ENCODE data around the gene KIF16B. TPM values are rescaled to one million over a fixed set of nuclear protein-coding genes. Genes with fewer than 3 reads are reported as not detected.
"Not testable (repeated sequence)": the region's sequence is repeated elsewhere in the genome, so short reads cannot be mapped to it uniquely, and the experiment has no call there.

KIF16B gene
- total RNA-seq, 8 experiments from 2014 or later, result 4.5 to 11.7 (median 7.8) TPM

DNA sequence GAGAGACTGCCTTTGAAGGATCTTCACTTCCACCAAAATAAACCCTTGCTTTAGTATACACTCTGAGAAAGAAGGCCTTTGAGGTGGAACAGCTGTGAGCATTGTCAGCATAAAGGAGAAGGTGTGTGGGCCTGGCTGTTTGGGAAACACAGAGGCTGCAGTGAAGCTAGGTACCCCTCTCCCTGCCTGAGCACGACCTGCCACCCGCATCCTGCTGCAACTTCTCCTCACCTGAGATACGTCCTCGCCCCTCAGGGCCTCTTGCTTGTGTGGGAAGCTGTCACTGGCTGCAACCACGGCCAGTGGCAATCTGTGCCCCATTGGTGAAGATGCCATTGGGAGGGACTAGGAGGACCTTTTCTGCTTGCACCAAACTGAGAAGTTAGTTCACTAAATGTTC, 307.9 kb downstream of the KIF16B start:
- in situ Hi-C loops (cut with MboI; ENCODE audit: low pct_unique_long_range_greater_than_20kb in 2 of 9, low sequenced_read_pairs in 9 of 9, unreplicated experiment in 9 of 9), result no loop called here
- Histone ChIP-seq H3K4me3 (no peak overlapping the region), H3K27ac (no peak overlapping the region), H3K4me1 (replicated peaks in 1 of 2) (peaks cover 0 to 3% of the 10 kb centered on the region in 2 donors)
- WGBS, 10 experiments, result 40 to 97% (median 55%) methylated on average over 1 to 5 of the region's 5 CpGs; no CpG with 5 or more reads in 4 of the 10 experiments
- ATAC-seq (replicated peaks in 6 of 8), result no peak

DNA sequence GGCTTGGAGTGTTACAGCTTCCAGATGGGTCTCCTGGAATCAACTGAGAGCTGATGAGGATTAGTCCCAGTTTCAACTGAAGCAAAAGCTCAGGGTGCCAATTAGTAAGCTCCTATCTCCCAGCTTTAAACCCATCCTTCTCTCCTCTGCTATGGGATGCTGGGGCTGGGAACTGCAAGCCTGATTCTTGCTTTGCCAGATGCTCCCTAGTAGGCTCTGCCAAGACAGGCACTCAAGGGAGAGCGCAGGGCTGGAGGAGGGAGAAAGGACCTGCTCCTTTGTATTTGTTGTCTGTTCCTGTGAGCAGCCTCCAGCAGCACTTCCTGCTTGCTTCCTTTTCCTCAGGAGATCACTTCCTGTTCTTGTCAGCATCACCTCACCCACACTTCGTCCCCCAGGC, 309.7 kb downstream of the KIF16B start:
- in situ Hi-C loops (cut with MboI; ENCODE audit: low pct_unique_long_range_greater_than_20kb in 2 of 9, low sequenced_read_pairs in 9 of 9, unreplicated experiment in 9 of 9), result no loop called here
- no peak for ATAC-seq (replicated peaks in 6 of 8)
- no peak overlapping the region for H3K27ac ChIP-seq
- WGBS, 10 experiments, result 80% methylated on average over 1 of the region's 2 CpGs; no CpG with 5 or more reads in 8 of the 10 experiments
- H3K4me1 ChIP-seq (replicated peaks in 1 of 2), result no peaks in the 10 kb centered on the region
- no peak overlapping the region for H3K4me3 ChIP-seq

DNA sequence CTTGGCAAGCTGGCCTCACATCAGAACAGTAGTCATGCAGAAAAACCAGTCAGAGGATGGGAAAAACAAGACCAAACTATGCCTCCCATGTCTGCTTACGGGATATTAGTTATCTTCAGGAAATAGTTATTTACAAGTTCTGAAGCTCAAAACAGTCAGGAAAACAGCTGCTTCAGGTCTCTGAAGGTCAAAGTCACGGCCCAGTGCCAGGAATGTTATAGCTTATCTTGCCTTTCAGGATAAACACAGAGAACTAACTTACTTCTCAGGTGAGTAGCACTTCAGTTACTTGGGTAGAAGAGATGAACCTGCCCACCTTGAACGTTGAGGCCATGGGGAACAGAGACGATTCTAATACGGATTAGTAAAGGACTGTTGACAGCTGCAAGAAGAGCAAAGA, 310.7 kb downstream of the KIF16B start:
- Histone ChIP-seq H3K4me3 (no peak overlapping the region), H3K4me1 (replicated peaks in 1 of 2) (no peaks in the 10 kb centered on the region), H3K27ac (no peak overlapping the region)
- WGBS, 10 experiments, result 33 to 100% (median 65%) methylated on average over 1 to 4 of the region's 5 CpGs; no CpG with 5 or more reads in 2 of the 10 experiments
- in situ Hi-C loops (cut with MboI; ENCODE audit: low pct_unique_long_range_greater_than_20kb in 2 of 9, low sequenced_read_pairs in 9 of 9, unreplicated experiment in 9 of 9), result no loop called here
- ATAC-seq (replicated peaks in 6 of 8), result peak in 1 of 8 experiments; percentile 29

DNA sequence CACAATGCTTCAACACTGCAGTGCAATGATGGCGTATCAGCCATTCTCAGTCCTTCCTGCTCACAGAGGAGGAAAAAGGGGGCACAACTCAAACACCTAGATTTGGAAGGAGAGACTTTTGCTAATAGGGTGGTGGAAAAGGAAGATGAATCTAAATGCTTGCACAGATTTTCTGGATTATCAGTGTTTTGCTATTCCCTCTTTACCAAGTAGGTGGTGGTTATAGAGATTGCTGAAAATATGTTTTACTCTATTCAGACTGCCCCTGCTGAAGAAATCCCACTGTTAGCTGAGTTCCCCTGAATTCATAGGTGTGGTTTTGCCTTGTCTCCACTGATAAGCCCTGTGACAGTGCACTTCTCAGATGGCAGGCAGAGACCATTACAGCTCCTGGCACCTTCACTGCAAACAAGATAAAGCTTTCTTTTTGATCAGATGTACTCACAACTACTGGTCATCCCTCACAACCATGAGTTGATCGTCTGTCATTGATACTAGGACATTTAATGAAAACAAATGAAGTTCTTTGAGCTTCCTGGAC, 311.4 kb downstream of the KIF16B start:
- WGBS, 10 experiments, result 0 to 100% (median 74%) methylated on average over 1 to 2 of the region's 2 CpGs; no CpG with 5 or more reads in 4 of the 10 experiments
- H3K4me3 ChIP-seq, result no peak overlapping the region
- H3K4me1 ChIP-seq (replicated peaks in 1 of 2), result no peaks in the 10 kb centered on the region
- no peak overlapping the region for H3K27ac ChIP-seq
- in situ Hi-C loops (cut with MboI; ENCODE audit: low pct_unique_long_range_greater_than_20kb in 2 of 9, low sequenced_read_pairs in 9 of 9, unreplicated experiment in 9 of 9), result no loop called here
- ATAC-seq (replicated peaks in 6 of 8), result no peak

DNA sequence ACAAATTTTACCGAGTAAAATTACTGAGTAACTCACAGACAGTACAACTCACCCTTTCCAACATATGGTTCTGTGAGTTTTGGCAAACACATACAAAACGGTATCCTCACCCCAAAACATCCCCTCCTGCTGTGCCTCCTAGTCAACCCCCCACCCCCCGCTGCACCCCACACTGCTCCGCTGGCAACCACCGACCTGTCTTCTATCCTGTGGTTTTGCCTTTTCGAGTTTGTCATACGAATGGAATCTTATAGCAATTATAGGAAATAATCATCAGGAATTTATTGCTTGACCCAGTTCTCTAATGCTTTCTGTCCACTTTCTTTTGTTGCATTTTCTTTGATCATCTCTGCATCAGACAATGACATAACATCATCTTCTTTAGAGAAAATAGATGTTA, 312.3 kb downstream of the KIF16B start:
- H3K4me1 ChIP-seq (replicated peaks in 1 of 2), result no peaks in the 10 kb centered on the region
- H3K27ac ChIP-seq, result no peak overlapping the region
- H3K4me3 ChIP-seq, result no peak overlapping the region
- 29 to 92% (median 86%) methylated on average over 1 to 5 of the region's 7 CpGs; no CpG with 5 or more reads in 4 of the 10 experiments for WGBS, 10 experiments
- in situ Hi-C loops (cut with MboI; ENCODE audit: low pct_unique_long_range_greater_than_20kb in 2 of 9, low sequenced_read_pairs in 9 of 9, unreplicated experiment in 9 of 9), result no loop called here
- peak in 1 of 8 experiments; percentile 36 for ATAC-seq (replicated peaks in 6 of 8)

DNA sequence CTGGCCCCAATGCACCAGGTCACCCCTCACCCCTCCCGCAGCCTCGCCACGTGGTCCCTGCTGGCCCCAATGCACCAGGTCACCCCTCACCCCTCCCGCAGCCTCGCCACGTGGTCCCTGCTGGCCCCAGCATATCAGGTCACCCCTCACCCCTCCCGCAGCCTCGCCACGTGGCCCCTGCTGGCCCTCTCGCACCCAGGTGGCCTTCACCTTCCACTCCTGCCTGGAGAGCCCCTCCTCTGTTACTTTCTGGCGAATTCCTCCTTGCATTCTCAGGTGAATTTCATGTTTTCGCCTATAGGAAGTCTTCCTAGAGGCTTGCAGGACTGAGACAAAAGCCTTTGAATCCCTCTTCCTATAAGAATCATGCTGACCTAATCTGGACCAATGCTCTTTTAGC, 313.1 kb downstream of the KIF16B start:
- 83% methylated on average over 1 of the region's 12 CpGs; no CpG with 5 or more reads in 9 of the 10 experiments for WGBS, 10 experiments
- H3K4me3 ChIP-seq; in situ Hi-C loops (cut with MboI; ENCODE audit: low pct_unique_long_range_greater_than_20kb in 2 of 9, low sequenced_read_pairs in 9 of 9, unreplicated experiment in 9 of 9); H3K27ac ChIP-seq; H3K4me1 ChIP-seq (replicated peaks in 1 of 2); ATAC-seq (replicated peaks in 6 of 8): not testable (repeated sequence)

DNA sequence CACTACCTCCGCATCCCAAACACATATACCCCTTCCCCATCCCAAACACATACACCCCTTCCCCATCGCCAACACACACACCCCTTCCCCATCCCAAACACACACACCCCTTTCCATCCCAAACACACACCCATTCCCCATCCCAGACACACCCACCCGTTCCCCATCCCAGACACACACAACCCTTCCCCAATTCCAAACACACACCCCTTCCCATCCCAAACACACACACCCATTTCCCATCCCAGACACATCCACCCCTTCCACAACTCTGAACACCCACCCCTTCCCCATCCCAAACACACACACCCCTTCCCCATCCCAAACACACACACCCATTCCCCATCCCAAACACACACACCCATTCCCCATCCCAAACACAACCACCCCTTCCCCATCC, 314.5 kb downstream of the KIF16B start:
- ATAC-seq (replicated peaks in 6 of 8), result no peak

DNA sequence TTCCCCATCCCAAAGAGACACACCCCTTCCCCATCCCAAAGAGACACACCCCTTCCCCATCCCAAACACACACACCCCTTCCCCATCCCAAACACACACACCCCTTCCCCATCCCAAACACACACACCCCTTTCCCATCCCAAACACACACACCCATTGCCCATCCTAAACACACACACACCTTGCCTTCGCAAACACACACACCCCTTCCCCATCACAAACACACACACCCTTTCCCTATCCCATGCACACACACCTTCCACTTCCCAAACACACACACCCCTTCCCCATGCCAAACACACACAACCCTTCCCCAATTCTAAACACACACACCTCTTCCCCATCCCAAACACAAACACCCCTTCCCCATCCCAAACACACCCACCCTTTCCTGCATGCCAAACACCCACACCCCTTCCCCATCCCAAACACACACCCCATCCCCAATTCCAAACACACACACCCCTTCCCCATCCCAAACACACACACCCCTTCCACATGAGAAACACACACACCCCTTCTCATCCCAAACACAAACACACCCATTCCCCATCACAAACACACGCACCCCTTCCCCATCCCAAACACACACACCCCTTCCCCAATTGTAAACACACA, 315.3 kb downstream of the KIF16B start:
- no peak for ATAC-seq (replicated peaks in 6 of 8)
- WGBS, 10 experiments, result no CpG with 5 or more reads among the region's 2 CpGs
- Histone ChIP-seq H3K4me1 (replicated peaks in 1 of 2) (no peaks in the 10 kb centered on the region), H3K27ac (no peak overlapping the region), H3K4me3 (no peak overlapping the region)
- in situ Hi-C loops (cut with MboI; ENCODE audit: low pct_unique_long_range_greater_than_20kb in 2 of 9, low sequenced_read_pairs in 9 of 9, unreplicated experiment in 9 of 9), result no loop called here

More for the DNA sequence above, 314.5 kb downstream of the KIF16B start:
- H3K4me1 ChIP-seq (replicated peaks in 1 of 2), result no peaks in the 10 kb centered on the region
- in situ Hi-C loops (cut with MboI; ENCODE audit: low pct_unique_long_range_greater_than_20kb in 2 of 9, low sequenced_read_pairs in 9 of 9, unreplicated experiment in 9 of 9), result no loop called here
- H3K27ac ChIP-seq, result no peak overlapping the region
- WGBS, 10 experiments, result no CpG with 5 or more reads among the region's 3 CpGs
- no peak overlapping the region for H3K4me3 ChIP-seq

DNA sequence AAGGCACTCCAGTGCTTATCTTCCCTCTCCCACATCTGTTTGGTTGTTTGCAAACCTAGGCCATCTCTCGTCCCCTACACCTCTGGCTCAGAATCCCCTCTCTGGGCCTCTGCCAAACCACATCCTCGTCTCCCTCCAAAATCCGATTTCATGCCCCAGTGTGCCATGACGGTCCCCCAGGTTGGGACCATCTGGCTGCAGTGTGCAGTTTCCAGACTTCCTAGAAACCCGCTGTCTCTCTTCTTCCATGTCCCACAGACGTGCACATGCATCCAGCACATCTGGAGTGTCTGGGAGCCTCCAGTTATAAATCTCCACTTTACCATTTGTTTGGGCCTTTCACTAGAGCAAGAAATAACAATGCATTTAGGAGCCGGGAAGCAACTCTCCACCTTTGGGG, 316.2 kb downstream of the KIF16B start:
- Histone ChIP-seq H3K4me3 (no peak overlapping the region), H3K4me1 (replicated peaks in 1 of 2) (no peaks in the 10 kb centered on the region), H3K27ac (no peak overlapping the region)
- WGBS, 10 experiments, result 0 to 100% (median 80%) methylated on average over 1 to 2 of the region's 7 CpGs; no CpG with 5 or more reads in 5 of the 10 experiments
- in situ Hi-C loops (cut with MboI; ENCODE audit: low pct_unique_long_range_greater_than_20kb in 2 of 9, low sequenced_read_pairs in 9 of 9, unreplicated experiment in 9 of 9), result no loop called here
- no peak for ATAC-seq (replicated peaks in 6 of 8)

DNA sequence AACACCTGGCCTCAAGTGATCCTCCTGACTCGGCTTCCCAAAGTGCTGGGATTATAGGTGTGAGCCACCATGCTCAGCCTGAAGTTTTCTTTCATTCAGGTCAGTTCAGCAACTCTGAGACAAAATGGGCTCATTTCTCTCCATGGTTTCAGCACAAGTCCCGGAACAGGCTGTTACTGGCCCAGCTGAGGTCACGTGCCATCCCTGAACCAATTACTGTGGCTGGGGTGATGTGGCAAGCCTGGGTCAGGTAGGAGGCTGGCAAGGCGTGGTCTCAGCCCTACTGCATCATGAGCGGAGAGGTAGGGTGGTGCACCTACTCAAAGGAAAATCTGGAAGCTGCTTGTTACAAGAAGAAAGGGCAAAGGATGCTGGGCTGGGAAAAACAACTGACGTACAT, 326.4 kb downstream of the KIF16B start:
- ATAC-seq (replicated peaks in 6 of 8), result no peak
- no peak overlapping the region for H3K4me3 ChIP-seq
- H3K27ac ChIP-seq, result no peak overlapping the region
- 58 to 100% (median 95%) methylated on average over 1 to 4 of the region's 6 CpGs; no CpG with 5 or more reads in 4 of the 10 experiments for WGBS, 10 experiments
- in situ Hi-C loops (cut with MboI; ENCODE audit: low pct_unique_long_range_greater_than_20kb in 2 of 9, low sequenced_read_pairs in 9 of 9, unreplicated experiment in 9 of 9), result no loop called here
- peaks cover 14 to 28% of the 10 kb centered on the region in 2 donors for H3K4me1 ChIP-seq (replicated peaks in 1 of 2)

DNA sequence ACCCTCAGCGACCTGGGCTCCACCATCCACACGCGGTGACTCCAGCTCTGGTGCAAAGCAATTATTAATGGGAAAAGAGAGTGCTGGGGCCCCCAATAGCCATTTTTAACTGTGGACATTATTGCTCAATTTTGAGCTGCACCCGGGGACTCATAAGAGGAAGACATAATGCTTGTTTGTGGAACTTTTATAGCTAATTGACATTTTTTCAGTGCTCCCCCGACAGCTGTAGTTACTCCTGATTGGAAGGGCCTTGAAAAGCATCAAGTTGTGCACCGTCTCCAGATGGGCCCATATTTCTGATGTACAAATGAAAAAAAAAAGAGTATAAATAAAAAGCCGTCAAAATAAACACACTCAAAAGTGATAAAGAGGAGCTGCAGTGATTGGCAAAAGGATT, 327.0 kb downstream of the KIF16B start:
- ATAC-seq (replicated peaks in 6 of 8), result peak in 1 of 8 experiments; percentile 56
- Histone ChIP-seq H3K4me1 (replicated peaks in 1 of 2) (peaks cover 14 to 28% of the 10 kb centered on the region in 2 donors), H3K4me3 (no peak overlapping the region), H3K27ac (no peak overlapping the region)
- 37 to 100% (median 70%) methylated on average over 2 to 7 of the region's 7 CpGs; no CpG with 5 or more reads in 2 of the 10 experiments for WGBS, 10 experiments
- in situ Hi-C loops (cut with MboI; ENCODE audit: low pct_unique_long_range_greater_than_20kb in 2 of 9, low sequenced_read_pairs in 9 of 9, unreplicated experiment in 9 of 9), result no loop called here

DNA sequence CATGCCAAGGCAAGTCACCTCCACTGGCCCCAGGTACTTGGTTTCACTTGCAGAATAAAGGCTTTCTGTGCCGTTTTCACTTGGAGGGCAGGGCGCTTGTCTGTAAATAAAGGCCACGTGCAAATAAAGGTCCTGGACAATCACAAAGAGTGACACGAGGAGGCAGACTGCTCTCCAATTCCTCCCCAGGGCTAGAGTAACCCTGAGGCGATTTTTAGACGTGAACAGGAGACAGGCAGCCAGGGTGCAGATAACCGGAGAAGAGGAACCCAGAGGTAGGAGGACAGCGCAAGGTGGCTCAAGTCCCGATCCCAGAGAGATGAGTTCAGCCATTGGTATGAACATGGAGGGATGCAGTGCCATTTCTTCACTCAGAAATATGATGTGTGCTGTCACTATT, 327.4 kb downstream of the KIF16B start:
- WGBS, 10 experiments, result 10 to 86% (median 65%) methylated on average over 1 to 8 of the region's 9 CpGs; no CpG with 5 or more reads in 4 of the 10 experiments
- no peak for ATAC-seq (replicated peaks in 6 of 8)
- peak overlapping the region in 1 of 2 donors; percentile 12 for H3K27ac ChIP-seq
- in situ Hi-C loops (cut with MboI; ENCODE audit: low pct_unique_long_range_greater_than_20kb in 2 of 9, low sequenced_read_pairs in 9 of 9, unreplicated experiment in 9 of 9), result no loop called here
- no peak overlapping the region for H3K4me3 ChIP-seq
- H3K4me1 ChIP-seq (replicated peaks in 1 of 2), result peaks cover 14 to 28% of the 10 kb centered on the region in 2 donors

DNA sequence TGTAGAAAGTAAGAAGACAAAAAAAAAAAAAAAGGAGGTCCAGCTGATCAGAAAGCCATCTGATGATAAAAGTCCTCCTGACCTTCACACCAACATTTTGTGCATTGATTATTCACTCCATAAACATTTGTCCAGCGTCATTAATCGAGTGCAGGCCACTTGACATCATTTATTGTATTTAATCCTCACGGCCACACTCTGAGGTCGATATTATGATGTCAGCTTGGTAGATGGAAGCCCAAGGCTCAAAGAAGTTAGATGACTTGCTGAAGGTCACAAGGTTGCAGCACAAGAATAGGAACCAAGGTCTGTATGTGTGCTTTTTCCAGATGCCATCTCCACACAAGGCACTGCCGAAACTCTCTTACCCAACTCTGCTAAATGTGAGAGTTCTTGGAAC, 328.4 kb downstream of the KIF16B start:
- H3K4me1 ChIP-seq (replicated peaks in 1 of 2), result peaks cover 14 to 28% of the 10 kb centered on the region in 2 donors
- in situ Hi-C loops (cut with MboI; ENCODE audit: low pct_unique_long_range_greater_than_20kb in 2 of 9, low sequenced_read_pairs in 9 of 9, unreplicated experiment in 9 of 9), result no loop called here
- 20 to 100% (median 64%) methylated on average over 1 to 5 of the region's 5 CpGs; no CpG with 5 or more reads in 4 of the 10 experiments for WGBS, 10 experiments
- no peak overlapping the region for H3K4me3 ChIP-seq
- no peak overlapping the region for H3K27ac ChIP-seq
- ATAC-seq (replicated peaks in 6 of 8), result peak in 5 of 8 experiments; percentile 35 to 74 (median 48)

DNA sequence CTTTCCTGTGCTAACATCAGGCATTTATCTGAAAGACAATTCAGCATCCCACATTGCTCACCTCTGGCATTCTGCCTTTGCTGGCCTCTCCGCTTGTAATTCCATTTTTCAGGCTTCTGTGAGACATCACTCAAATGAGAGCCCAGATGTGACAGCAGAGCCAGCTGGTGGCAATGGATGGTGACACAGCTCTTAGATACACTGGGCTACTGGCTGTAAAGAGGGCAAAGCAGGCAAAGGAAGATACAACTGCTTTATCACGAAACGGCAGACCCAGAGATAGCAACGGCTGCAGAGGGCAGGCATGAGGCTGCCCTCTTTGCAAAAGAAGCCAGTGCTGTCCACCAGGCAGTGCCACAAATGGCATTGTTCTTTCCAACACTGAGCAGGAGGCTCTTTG, 329.8 kb downstream of the KIF16B start:
- in situ Hi-C loops (cut with MboI; ENCODE audit: low pct_unique_long_range_greater_than_20kb in 2 of 9, low sequenced_read_pairs in 9 of 9, unreplicated experiment in 9 of 9), result no loop called here
- peak in 6 of 8 experiments; percentile 53 to 70 (median 64) for ATAC-seq (replicated peaks in 6 of 8)
- peaks cover 14 to 28% of the 10 kb centered on the region in 2 donors for H3K4me1 ChIP-seq (replicated peaks in 1 of 2)
- WGBS, 10 experiments, result 40 to 90% (median 77%) methylated on average over 1 to 4 of the region's 4 CpGs; no CpG with 5 or more reads in 4 of the 10 experiments
- no peak overlapping the region for H3K4me3 ChIP-seq
- H3K27ac ChIP-seq, result peak overlapping the region in 1 of 2 donors; percentile 8
